SK-N-SH (cell line): Measurements from ENCODE around the gene WT1. TPM values are rescaled to one million over a fixed set of nuclear protein-coding genes. Genes with fewer than 3 reads are reported as not detected.
A peak's percentile ranks its signal among the peaks of the same experiment; 100 is the strongest.
"Not testable (repeated sequence)": the region's sequence is repeated elsewhere in the genome, so short reads cannot be mapped to it uniquely, and the experiment has no call there.

ENCODE experiments used
- CTCF ChIA-PET: fragments of 300-600, 350-600 bp; formaldehyde crosslinking; extraction: SDS; loops from one replicate; lab custom pipeline; 2021; lab: Yijun Ruan, JAX
- POLR2A ChIA-PET: fragments of 350-600 bp; sonication (Branson Sonifier 250); formaldehyde crosslinking; extraction: SDS; loops from one replicate; lab custom pipeline; 2020; ENCODE audit warnings: antibody characterized with exemption, inconsistent platforms; lab: Yijun Ruan, JAX
- DNase-seq: peaks from one replicate; pipeline ENCODE4 v3.0.0; 2012
- H2AFZ ChIP-seq: fragments of 200-600 bp; sonication (generic); 2 replicates; pipeline ENCODE4 v1.8.1; 2016; ENCODE audit warnings: antibody characterized with exemption, mild to moderate bottlenecking, low read depth
- H3F3A ChIP-seq: fragments of 200-600 bp; sonication (generic); replicated peaks from 2 replicates; pipeline ENCODE3; 2016; ENCODE audit warnings: antibody characterized with exemption, mild to moderate bottlenecking; ENCODE audit not compliant: insufficient read depth
- H3K27ac ChIP-seq, 2 experiments: fragments of 200-500 bp in 1 of 2; fragments of 200-600 bp in 1 of 2; sonication (Bioruptor generic) in 1 of 2; sonication (generic), shearing (Covaris generic) in 1 of 2; 2 replicates each; pipeline versions ENCODE4 v1.5.1 to v1.6.1; 2014 to 2016; ENCODE audit warnings: low read depth in 2 of 2, inconsistent platforms in 1 of 2, low read length in 1 of 2, mild to moderate bottlenecking in 1 of 2, mixed read lengths in 1 of 2
- H3K27me3 ChIP-seq: fragments of 200-600 bp; sonication (generic), shearing (Covaris generic); 2 replicates; pipeline ENCODE4 v1.6.1; 2016; ENCODE audit warnings: mixed run types; ENCODE audit not compliant: insufficient read depth
- H3K36me3 ChIP-seq, 2 experiments: fragments of 200-500 bp in 1 of 2; fragments of 200-600 bp in 1 of 2; sonication (Bioruptor generic) in 1 of 2; sonication (generic) in 1 of 2; replicated peaks in 1 of 2; 2 replicates each; pipeline versions ENCODE3 to v1.5.1; 2014 to 2016; ENCODE audit warnings: low read length in 1 of 2, mild to moderate bottlenecking in 1 of 2; ENCODE audit not compliant: insufficient read depth in 2 of 2, control insufficient read depth in 1 of 2
- H3K4me1 ChIP-seq, 2 experiments: fragments of 200-500 bp in 1 of 2; fragments of 200-600 bp in 1 of 2; sonication (Bioruptor generic) in 1 of 2; sonication (generic), shearing (Covaris generic) in 1 of 2; 2 replicates each; pipeline versions ENCODE4 v1.5.1 to v1.6.1; 2014 to 2016; ENCODE audit warnings: low read depth in 1 of 2, low read length in 1 of 2, mixed run types in 1 of 2; ENCODE audit not compliant: insufficient read depth in 2 of 2, control insufficient read depth in 1 of 2
- H3K4me2 ChIP-seq: fragments of 200-600 bp; sonication (generic), shearing (Covaris generic); 2 replicates; pipeline ENCODE4 v1.6.1; 2017; ENCODE audit warnings: mixed run types
- H3K4me3 ChIP-seq, 2 experiments: fragments of 200-500 bp in 1 of 2; fragments of 200-600 bp in 1 of 2; sonication (Bioruptor generic) in 1 of 2; sonication (generic), shearing (Covaris generic) in 1 of 2; 2 replicates each; pipeline versions ENCODE4 v1.5.1 to v1.8.1; 2014 to 2016; ENCODE audit warnings: low read depth in 2 of 2, inconsistent platforms in 1 of 2, low read length in 1 of 2, mild to moderate bottlenecking in 1 of 2, mixed read lengths in 1 of 2, moderate library complexity in 1 of 2
- H3K79me2 ChIP-seq: fragments of 200-600 bp; sonication (generic); 2 replicates; pipeline ENCODE4 v1.8.1; 2017; ENCODE audit warnings: mild to moderate bottlenecking; ENCODE audit not compliant: insufficient read depth
- H3K9ac ChIP-seq: fragments of 200-600 bp; sonication (generic); 2 replicates; pipeline ENCODE4 v1.6.1; 2017; ENCODE audit warnings: mixed run types
- H3K9me2 ChIP-seq: fragments of 200-600 bp; sonication (generic); 2 replicates; pipeline ENCODE4 v1.6.1; 2017; ENCODE audit warnings: mixed run types
- H3K9me3 ChIP-seq: fragments of 200-600 bp; sonication (generic); 2 replicates; pipeline ENCODE4 v1.6.1; 2017; ENCODE audit warnings: mixed run types, mild to moderate bottlenecking, moderate library complexity
- H4K20me1 ChIP-seq: fragments of 200-600 bp; sonication (generic); 2 replicates; pipeline ENCODE4 v1.6.1; 2017; ENCODE audit warnings: mild to moderate bottlenecking, mixed run types; ENCODE audit not compliant: insufficient read depth
- EP300 ChIP-seq, 2 experiments: IDR thresholded peaks; 2 replicates each; pipeline versions ENCODE4 v1.4.0 to v1.6.1; 2012; ENCODE audit warnings: borderline replicate concordance in 1 of 2, low read depth in 1 of 2, low read length in 1 of 2
- EZH2phosphoT487 ChIP-seq: fragments of 200-600 bp; sonication (generic); IDR thresholded peaks from 2 replicates; pipeline ENCODE4 v1.6.1; 2017; ENCODE audit warnings: low read depth, mixed run types, mild to moderate bottlenecking, antibody characterized with exemption, moderate library complexity, borderline replicate concordance
- FOXJ3 ChIP-seq: sonication (generic); formaldehyde crosslinking; IDR thresholded peaks from 2 replicates; pipeline ENCODE4 v1.5.1; 2020; ENCODE audit warnings: mild to moderate bottlenecking, missing genetic modification reagents
- NFIC ChIP-seq: IDR thresholded peaks from 2 replicates; pipeline ENCODE4 v1.4.0; 2012; ENCODE audit warnings: borderline replicate concordance
- NRF1 ChIP-seq: IDR thresholded peaks from 2 replicates; pipeline ENCODE4 v1.6.1; 2012; ENCODE audit warnings: low read depth, mild to moderate bottlenecking, low read length
- POLR2AphosphoS5 ChIP-seq: IDR thresholded peaks from 2 replicates; pipeline ENCODE4 v1.6.1; 2012; ENCODE audit warnings: low read depth, low read length
- RAD21 ChIP-seq: IDR thresholded peaks from 2 replicates; pipeline ENCODE4 v1.6.1; 2012; ENCODE audit warnings: mild to moderate bottlenecking, low read length
- SMC3 ChIP-seq: IDR thresholded peaks from 2 replicates; pipeline ENCODE4 v1.6.1; 2012; ENCODE audit warnings: low read depth, low read length, improper control_type of control experiment
- TEAD4 ChIP-seq: IDR thresholded peaks from 2 replicates; pipeline ENCODE4 v1.4.0; 2012; ENCODE audit warnings: mild to moderate bottlenecking, borderline replicate concordance; ENCODE audit not compliant: insufficient read depth
- USF2 ChIP-seq: fragments of 150-350 bp; IDR thresholded peaks from 2 replicates; pipeline ENCODE4 v1.6.1; 2017; ENCODE audit warnings: antibody characterized with exemption, low read length, low read depth, borderline replicate concordance
- WGBS: methylation state at CpG from one replicate; pipeline ENCODE4 v1.1.6; 2017; ENCODE audit warnings: low lambda C conversion rate; 5-methylcytosine and 5-hydroxymethylcytosine counted together
- polyA plus RNA-seq, 3 experiments: library from polyadenylated mRNA; depleted of rRNA; stranded (reverse); fragments of >200 nt; gene quantifications; 2 replicates each; pipeline ENCODE4 v1.2.3, GENCODE V29; 2012
- TF ChIP-seq, protein P1 (sequence below): IDR thresholded peaks from 2 replicates; pipeline ENCODE4 v1.4.0; 2012; ENCODE audit warnings: low read depth
- TF ChIP-seq, protein P2 (sequence below): fragments of 200-600 bp; sonication (generic); IDR thresholded peaks from 2 replicates; pipeline ENCODE4 v1.6.1; 2017; ENCODE audit warnings: antibody characterized with exemption, mild to moderate bottlenecking, moderate library complexity
- TF ChIP-seq, protein P3 (sequence below): IDR thresholded peaks from 2 replicates; pipeline ENCODE4 v1.6.1; 2012; ENCODE audit warnings: mild to moderate bottlenecking, low read depth, low read length, moderate library complexity

The WT1 gene
- polyA plus RNA-seq, 1 of the 3 experiments (the other 2 are of a cell fraction): 0.49 TPM

- CTCF ChIA-PET: interaction anchor here (0.8 to 1.5 kb wide), 5 partner anchors 12 to 133 kb away, joined by 3 to 6 read pairs (median 4); no protein-coding TSS in a partner anchor
Measured at GRCh38 chr11:32374261-32374711, 61.1 kb downstream of the WT1 start.

GRCh38 chr11:32369987-32370386, 65.4 kb downstream of the WT1 start:
- H3K4me2 ChIP-seq, CTCF ChIA-PET, H3K79me2 ChIP-seq, DNase-seq, H3K4me1 ChIP-seq, H3K36me3 ChIP-seq, H3K9me3 ChIP-seq, H4K20me1 ChIP-seq, H3K9ac ChIP-seq, H3F3A ChIP-seq, H3K9me2 ChIP-seq, H3K27ac ChIP-seq, H3K27me3 ChIP-seq, POLR2A ChIA-PET, H2AFZ ChIP-seq, H3K4me3 ChIP-seq: not testable (repeated sequence)

More at GRCh38 chr11:32374261-32374711, 61.1 kb downstream of the WT1 start:
- Histone ChIP-seq H2AFZ (no peak overlapping the region), H4K20me1 (no peaks in the 10 kb centered on the region), H3K4me2 (no peak overlapping the region), H3K9me2 (no peaks in the 10 kb centered on the region), H3K4me3 (no peak overlapping the region), H3K27ac (no peak overlapping the region), H3K36me3 (no peaks in the 10 kb centered on the region), H3K4me1 (no peaks in the 10 kb centered on the region), H3K9me3 (no peaks in the 10 kb centered on the region), H3K79me2 (no peaks in the 10 kb centered on the region), H3K27me3 (peaks cover 5% of the 10 kb centered on the region; the same call in 1 of the 2 replicates), H3F3A (no peaks in the 10 kb centered on the region), H3K9ac (no peak overlapping the region)
- WGBS: 15% methylated on average over 10 of the region's 13 CpGs
- DNase-seq: peak; percentile 45
- TF ChIP-seq SMC3 (peak; percentile 19; the same call in 1 of the 2 replicates), RAD21 (peak; percentile 43), EP300 (IDR thresholded peaks at IDR 0.05; ENCODE audit: borderline replicate concordance in 1 of 2, low read depth in 1 of 2, low read length in 1 of 2) (no peak), TEAD4 (no peak), EZH2phosphoT487 (no peak)
- TF ChIP-seq, protein P1, sequence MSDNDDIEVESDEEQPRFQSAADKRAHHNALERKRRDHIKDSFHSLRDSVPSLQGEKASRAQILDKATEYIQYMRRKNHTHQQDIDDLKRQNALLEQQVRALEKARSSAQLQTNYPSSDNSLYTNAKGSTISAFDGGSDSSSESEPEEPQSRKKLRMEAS: no peak
- TF ChIP-seq, protein P2, sequence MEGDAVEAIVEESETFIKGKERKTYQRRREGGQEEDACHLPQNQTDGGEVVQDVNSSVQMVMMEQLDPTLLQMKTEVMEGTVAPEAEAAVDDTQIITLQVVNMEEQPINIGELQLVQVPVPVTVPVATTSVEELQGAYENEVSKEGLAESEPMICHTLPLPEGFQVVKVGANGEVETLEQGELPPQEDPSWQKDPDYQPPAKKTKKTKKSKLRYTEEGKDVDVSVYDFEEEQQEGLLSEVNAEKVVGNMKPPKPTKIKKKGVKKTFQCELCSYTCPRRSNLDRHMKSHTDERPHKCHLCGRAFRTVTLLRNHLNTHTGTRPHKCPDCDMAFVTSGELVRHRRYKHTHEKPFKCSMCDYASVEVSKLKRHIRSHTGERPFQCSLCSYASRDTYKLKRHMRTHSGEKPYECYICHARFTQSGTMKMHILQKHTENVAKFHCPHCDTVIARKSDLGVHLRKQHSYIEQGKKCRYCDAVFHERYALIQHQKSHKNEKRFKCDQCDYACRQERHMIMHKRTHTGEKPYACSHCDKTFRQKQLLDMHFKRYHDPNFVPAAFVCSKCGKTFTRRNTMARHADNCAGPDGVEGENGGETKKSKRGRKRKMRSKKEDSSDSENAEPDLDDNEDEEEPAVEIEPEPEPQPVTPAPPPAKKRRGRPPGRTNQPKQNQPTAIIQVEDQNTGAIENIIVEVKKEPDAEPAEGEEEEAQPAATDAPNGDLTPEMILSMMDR: peak; percentile 59
- POLR2A ChIA-PET: no interaction called here

DNA sequence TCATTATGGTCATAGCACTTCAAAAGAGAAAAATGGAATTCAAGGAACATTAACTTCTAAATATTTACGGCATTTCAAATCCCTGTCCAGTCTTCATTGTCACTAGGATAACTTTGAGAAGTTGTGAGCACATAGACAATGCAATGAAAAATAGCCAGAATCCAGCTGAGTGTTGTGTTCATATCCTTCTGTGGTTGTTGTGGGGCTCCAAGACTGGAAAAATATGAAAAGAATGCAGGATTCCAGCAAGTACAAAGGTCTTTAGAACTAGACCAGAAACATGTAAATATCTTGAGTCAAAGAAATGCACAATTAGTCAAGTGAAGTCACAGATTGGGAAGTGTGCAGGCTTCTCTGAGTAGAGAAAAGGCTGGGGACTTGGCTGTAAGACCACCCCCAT, 68.7 kb downstream of the WT1 start:
- no peak overlapping the region for H3K4me2 ChIP-seq
- H3K9me3 ChIP-seq: no peaks in the 10 kb centered on the region
- no peak overlapping the region for H2AFZ ChIP-seq
- no peak for DNase-seq
- H4K20me1 ChIP-seq: no peaks in the 10 kb centered on the region
- H3K4me1 ChIP-seq: no peaks in the 10 kb centered on the region
- H3K36me3 ChIP-seq: no peaks in the 10 kb centered on the region
- no peaks in the 10 kb centered on the region for H3F3A ChIP-seq
- ChIA-PET CTCF (no interaction called here), POLR2A (no interaction called here)
- H3K27ac ChIP-seq: no peak overlapping the region
- H3K27me3 ChIP-seq: peaks cover 20% of the 10 kb centered on the region; the same call in 1 of the 2 replicates
- no peak overlapping the region for H3K9ac ChIP-seq
- 82% methylated on average over 1 of the region's 1 CpG for WGBS
- H3K79me2 ChIP-seq: no peaks in the 10 kb centered on the region
- no peaks in the 10 kb centered on the region for H3K9me2 ChIP-seq
- no peak overlapping the region for H3K4me3 ChIP-seq
- TF ChIP-seq POLR2AphosphoS5 (no peak), NRF1 (no peak), FOXJ3 (CRISPR knock-in tag) (no peak), USF2 (no peak), EP300 (IDR thresholded peaks at IDR 0.05; ENCODE audit: borderline replicate concordance in 1 of 2, low read depth in 1 of 2, low read length in 1 of 2) (no peak), NFIC (no peak)
- TF ChIP-seq, protein P3, sequence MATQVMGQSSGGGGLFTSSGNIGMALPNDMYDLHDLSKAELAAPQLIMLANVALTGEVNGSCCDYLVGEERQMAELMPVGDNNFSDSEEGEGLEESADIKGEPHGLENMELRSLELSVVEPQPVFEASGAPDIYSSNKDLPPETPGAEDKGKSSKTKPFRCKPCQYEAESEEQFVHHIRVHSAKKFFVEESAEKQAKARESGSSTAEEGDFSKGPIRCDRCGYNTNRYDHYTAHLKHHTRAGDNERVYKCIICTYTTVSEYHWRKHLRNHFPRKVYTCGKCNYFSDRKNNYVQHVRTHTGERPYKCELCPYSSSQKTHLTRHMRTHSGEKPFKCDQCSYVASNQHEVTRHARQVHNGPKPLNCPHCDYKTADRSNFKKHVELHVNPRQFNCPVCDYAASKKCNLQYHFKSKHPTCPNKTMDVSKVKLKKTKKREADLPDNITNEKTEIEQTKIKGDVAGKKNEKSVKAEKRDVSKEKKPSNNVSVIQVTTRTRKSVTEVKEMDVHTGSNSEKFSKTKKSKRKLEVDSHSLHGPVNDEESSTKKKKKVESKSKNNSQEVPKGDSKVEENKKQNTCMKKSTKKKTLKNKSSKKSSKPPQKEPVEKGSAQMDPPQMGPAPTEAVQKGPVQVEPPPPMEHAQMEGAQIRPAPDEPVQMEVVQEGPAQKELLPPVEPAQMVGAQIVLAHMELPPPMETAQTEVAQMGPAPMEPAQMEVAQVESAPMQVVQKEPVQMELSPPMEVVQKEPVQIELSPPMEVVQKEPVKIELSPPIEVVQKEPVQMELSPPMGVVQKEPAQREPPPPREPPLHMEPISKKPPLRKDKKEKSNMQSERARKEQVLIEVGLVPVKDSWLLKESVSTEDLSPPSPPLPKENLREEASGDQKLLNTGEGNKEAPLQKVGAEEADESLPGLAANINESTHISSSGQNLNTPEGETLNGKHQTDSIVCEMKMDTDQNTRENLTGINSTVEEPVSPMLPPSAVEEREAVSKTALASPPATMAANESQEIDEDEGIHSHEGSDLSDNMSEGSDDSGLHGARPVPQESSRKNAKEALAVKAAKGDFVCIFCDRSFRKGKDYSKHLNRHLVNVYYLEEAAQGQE: no peak
